ENCODE data around the gene BRD2.

DNA sequence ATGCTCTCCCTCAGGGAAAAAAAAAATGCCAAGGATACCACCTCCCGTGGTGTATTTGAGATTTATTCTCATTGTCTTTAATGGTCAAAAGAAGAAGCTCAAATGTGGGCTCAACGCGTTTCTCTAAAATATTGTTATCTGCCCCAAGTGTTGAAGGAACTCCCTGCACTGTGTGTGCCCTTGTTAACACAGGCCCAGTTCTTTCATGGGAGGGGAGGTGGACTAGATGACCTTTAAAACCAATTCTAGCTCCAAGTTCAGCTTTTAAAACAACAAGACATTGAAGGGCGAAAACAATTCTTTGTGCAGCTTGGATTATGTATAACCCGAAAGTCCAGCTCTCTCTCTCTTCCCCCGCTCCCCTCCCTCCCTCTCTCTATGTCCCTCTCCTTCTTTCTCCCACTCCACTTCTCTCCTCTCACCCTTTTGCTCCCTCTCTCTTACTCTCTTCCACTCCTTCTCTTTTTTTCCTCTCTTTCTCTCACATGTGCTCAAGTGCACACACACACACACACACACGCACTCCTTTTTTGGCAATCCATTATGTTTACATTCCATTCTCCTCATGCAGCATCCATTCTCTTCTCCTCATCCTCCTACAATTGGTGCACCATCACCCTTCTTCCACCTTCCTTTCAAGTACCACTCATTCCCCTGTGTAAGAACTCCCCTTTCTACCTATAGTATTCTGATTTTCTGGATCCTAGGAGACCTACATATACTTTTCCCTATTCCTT is 36.1 kb upstream of the BRD2 start:
- TF ChIP-seq, protein P1, sequence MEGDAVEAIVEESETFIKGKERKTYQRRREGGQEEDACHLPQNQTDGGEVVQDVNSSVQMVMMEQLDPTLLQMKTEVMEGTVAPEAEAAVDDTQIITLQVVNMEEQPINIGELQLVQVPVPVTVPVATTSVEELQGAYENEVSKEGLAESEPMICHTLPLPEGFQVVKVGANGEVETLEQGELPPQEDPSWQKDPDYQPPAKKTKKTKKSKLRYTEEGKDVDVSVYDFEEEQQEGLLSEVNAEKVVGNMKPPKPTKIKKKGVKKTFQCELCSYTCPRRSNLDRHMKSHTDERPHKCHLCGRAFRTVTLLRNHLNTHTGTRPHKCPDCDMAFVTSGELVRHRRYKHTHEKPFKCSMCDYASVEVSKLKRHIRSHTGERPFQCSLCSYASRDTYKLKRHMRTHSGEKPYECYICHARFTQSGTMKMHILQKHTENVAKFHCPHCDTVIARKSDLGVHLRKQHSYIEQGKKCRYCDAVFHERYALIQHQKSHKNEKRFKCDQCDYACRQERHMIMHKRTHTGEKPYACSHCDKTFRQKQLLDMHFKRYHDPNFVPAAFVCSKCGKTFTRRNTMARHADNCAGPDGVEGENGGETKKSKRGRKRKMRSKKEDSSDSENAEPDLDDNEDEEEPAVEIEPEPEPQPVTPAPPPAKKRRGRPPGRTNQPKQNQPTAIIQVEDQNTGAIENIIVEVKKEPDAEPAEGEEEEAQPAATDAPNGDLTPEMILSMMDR (IDR thresholded peaks at IDR 0.05): no peak
- TF ChIP-seq EP300 (IDR thresholded peaks at IDR 0.05) (no peak), POLR2A (IDR thresholded peaks at IDR 0.05) (no peak)
